Measurements from ENCODE around the gene PRND. TPM values are rescaled to one million over a fixed set of nuclear protein-coding genes. Genes with fewer than 3 reads are reported as not detected.

Gene PRND
- total and polyA plus RNA-seq, 2 of the 4 experiments (the other 2 are of a cell fraction) = not detected

GRCh38 chr20:4697831-4698221, 23.9 kb upstream of the PRND start:
- H4K20me1 ChIP-seq (ENCODE audit: insufficient read depth, low read length) = peaks cover 44% of the 10 kb centered on the region
- in situ Hi-C loops (cut with MboI; ENCODE audit: low sequenced_read_pairs) = no loop called here
- WGBS, 2 experiments (ENCODE audit: extremely low coverage in 2 of 2, insufficient read length in 1 of 2) = no CpG with 5 or more reads among the region's 2 CpGs

More at GRCh38 chr20:4697831-4698221, 23.9 kb upstream of the PRND start:
- no peak overlapping the region for H2BK120ac ChIP-seq (ENCODE audit: low read depth, low read length)
- H4K8ac ChIP-seq (ENCODE audit: low read depth in 2 of 2, low read length in 2 of 2) = no peak overlapping the region
- no peak overlapping the region for H3K4ac ChIP-seq (ENCODE audit: low read depth, low read length)
- H3K18ac ChIP-seq (ENCODE audit: low read depth, low read length) = no peak overlapping the region
- no peak overlapping the region for H3K23ac ChIP-seq (ENCODE audit: low read depth, low read length)
- H4K91ac ChIP-seq (ENCODE audit: insufficient read depth, low read depth, low read length) = no peak overlapping the region
- ChIA-PET POLR2A (ENCODE audit: unreplicated experiment) (no interaction called here), CTCF (no interaction called here)
- no peak overlapping the region for H3K56ac ChIP-seq (ENCODE audit: extremely low read depth, insufficient read depth, low read length)
- H3K36me3 ChIP-seq (ENCODE audit: control insufficient read depth, insufficient read depth, low read length) = peaks cover 16% of the 10 kb centered on the region
- H2BK15ac ChIP-seq (ENCODE audit: low read depth, low read length) = no peak overlapping the region
- ATAC-seq (ENCODE audit: low read depth) (no peak), DNase-seq (no peak)
- H3K14ac ChIP-seq (replicated peaks; ENCODE audit: low read depth, low read length) = no peak overlapping the region
- no peak overlapping the region for H2BK20ac ChIP-seq (ENCODE audit: low read depth, low read length)
- H3K27me3 ChIP-seq (ENCODE audit: control insufficient read depth, insufficient read depth, low read length) = no peaks in the 10 kb centered on the region
- H2AK9ac ChIP-seq (replicated peaks; ENCODE audit: low read depth, low read length, poor library complexity) = no peak overlapping the region
- no peak overlapping the region for H4K5ac ChIP-seq (ENCODE audit: low read depth, low read length)
- no peaks in the 10 kb centered on the region for H3K4me1 ChIP-seq (ENCODE audit: control insufficient read depth, insufficient read depth, low read length)
- no peaks in the 10 kb centered on the region for H3K9me3 ChIP-seq (ENCODE audit: control insufficient read depth, insufficient read depth, low read length)
- H3K79me1 ChIP-seq (ENCODE audit: low read depth in 1 of 2, low read length in 2 of 2) = peaks cover 29 to 63% of the 10 kb centered on the region in 2 experiments
- no peak overlapping the region for H2AFZ ChIP-seq (replicated peaks; ENCODE audit: low read length, poor library complexity)
- no peak overlapping the region for H3K4me3 ChIP-seq (ENCODE audit: insufficient read depth, low read depth, low read length)
- BruUV-seq (replicated peaks) = no TSS peak
- no peak overlapping the region for H2BK5ac ChIP-seq (ENCODE audit: low read depth, low read length, poor library complexity, severe bottlenecking)
- intact Hi-C loops (cut with micrococcal nuclease) (no loop called here), dilution Hi-C loops (cut with HindIII; ENCODE audit: low sequenced_read_pairs, unreplicated experiment) (no loop called here)
- no peak overlapping the region for H2AK5ac ChIP-seq (ENCODE audit: low read depth, low read length)
- no peak overlapping the region for H3K27ac ChIP-seq (ENCODE audit: insufficient read depth, low read length)
- peaks cover 17% of the 10 kb centered on the region for H3K9me1 ChIP-seq (ENCODE audit: insufficient read depth, low read length)
- H3K9ac ChIP-seq (ENCODE audit: low read depth, low read length) = no peak overlapping the region
- H3K4me2 ChIP-seq (ENCODE audit: low read depth, low read length) = no peak overlapping the region
- no peak for TF ChIP-seq NFE2L2 (IDR thresholded peaks at IDR 0.05; ENCODE audit: low read depth, low read length)
- no peak for TF ChIP-seq FOS (IDR thresholded peaks at IDR 0.05; ENCODE audit: low read depth, low read length)
- no peak for TF ChIP-seq CTCF (conservative IDR thresholded peaks at IDR 0.05; ENCODE audit: low read depth, low read length)
- no peak for TF ChIP-seq SMC3 (IDR thresholded peaks at IDR 0.05; ENCODE audit: low read depth, low read length)
- no peak for TF ChIP-seq MAZ (IDR thresholded peaks at IDR 0.05; ENCODE audit: borderline replicate concordance, low read depth, low read length)

Measured in IMR-90 (cell line).